OCI-LY3 (cell line): ENCODE measurements around the gene ITPKB.

ENCODE experiments used
- H2AFZ ChIP-seq: fragments of 200-600, 300-600 bp; shearing (Covaris generic); 2 replicates; pipeline ENCODE4 v1.6.0; 2014; ENCODE audit warnings: antibody characterized with exemption, low read depth, low read length
- H3K27ac ChIP-seq: fragments of 200-600, 300-600 bp; sonication (generic); 2 replicates; pipeline ENCODE4 v1.5.1; 2014; ENCODE audit warnings: mild to moderate bottlenecking, low read length, moderate library complexity, mixed read lengths
- H3K27me3 ChIP-seq: fragments of 200-600, 300-600 bp; sonication (generic); 2 replicates; pipeline ENCODE4 v1.6.1; 2014; ENCODE audit warnings: low read depth, low read length, mixed read lengths
- H3K36me3 ChIP-seq: fragments of 200-600, 300-600 bp; sonication (generic); replicated peaks from 2 replicates; pipeline ENCODE3; 2014; ENCODE audit warnings: low read depth, low read length, mixed read lengths
- H3K4me1 ChIP-seq: fragments of 300-600, 200-600 bp; sonication (generic); 2 replicates; pipeline ENCODE4 v1.6.1; 2014; ENCODE audit warnings: low read length, mixed read lengths
- H3K4me2 ChIP-seq: fragments of 200-600, 300-600 bp; sonication (generic); 2 replicates; pipeline ENCODE4 v1.6.1; 2014; ENCODE audit warnings: low read length, mixed read lengths
- H3K4me3 ChIP-seq: fragments of 300-600, 200-600 bp; sonication (generic); 2 replicates; pipeline ENCODE4 v1.5.1; 2014; ENCODE audit warnings: antibody characterized with exemption, mild to moderate bottlenecking, low read length, moderate library complexity
- H3K79me2 ChIP-seq: fragments of 300-600, 200-600 bp; shearing (Covaris generic); 2 replicates; pipeline ENCODE4 v1.6.1; 2014; ENCODE audit warnings: mild to moderate bottlenecking, low read length, mixed read lengths
- H3K9ac ChIP-seq: fragments of 300-600, 200-600 bp; shearing (Covaris generic); 2 replicates; pipeline ENCODE4 v1.6.0; 2014; ENCODE audit warnings: mild to moderate bottlenecking, low read length, moderate library complexity
- H3K9me3 ChIP-seq: fragments of 200-600, 300-600 bp; shearing (Covaris generic); 2 replicates; pipeline ENCODE4 v1.6.1; 2014; ENCODE audit warnings: low read length, mixed read lengths; ENCODE audit not compliant: insufficient read depth
- H4K20me1 ChIP-seq: fragments of 200-600, 300-600 bp; sonication (generic); 2 replicates; pipeline ENCODE4 v1.6.1; 2016; ENCODE audit warnings: low read length, mixed read lengths; ENCODE audit not compliant: insufficient read depth
- EZH2phosphoT487 ChIP-seq: fragments of 200-600 bp; shearing (Covaris generic); IDR thresholded peaks from 2 replicates; pipeline ENCODE4 v1.6.1; 2018; ENCODE audit warnings: antibody characterized with exemption, mixed run types, low read depth
- TF ChIP-seq, protein P1 (sequence below): fragments of 200-600, 300-600 bp; sonication (generic); IDR thresholded peaks from 2 replicates; pipeline ENCODE4 v1.5.1; 2014; ENCODE audit warnings: antibody characterized with exemption, low read length, low read depth

ITPKB gene

DNA sequence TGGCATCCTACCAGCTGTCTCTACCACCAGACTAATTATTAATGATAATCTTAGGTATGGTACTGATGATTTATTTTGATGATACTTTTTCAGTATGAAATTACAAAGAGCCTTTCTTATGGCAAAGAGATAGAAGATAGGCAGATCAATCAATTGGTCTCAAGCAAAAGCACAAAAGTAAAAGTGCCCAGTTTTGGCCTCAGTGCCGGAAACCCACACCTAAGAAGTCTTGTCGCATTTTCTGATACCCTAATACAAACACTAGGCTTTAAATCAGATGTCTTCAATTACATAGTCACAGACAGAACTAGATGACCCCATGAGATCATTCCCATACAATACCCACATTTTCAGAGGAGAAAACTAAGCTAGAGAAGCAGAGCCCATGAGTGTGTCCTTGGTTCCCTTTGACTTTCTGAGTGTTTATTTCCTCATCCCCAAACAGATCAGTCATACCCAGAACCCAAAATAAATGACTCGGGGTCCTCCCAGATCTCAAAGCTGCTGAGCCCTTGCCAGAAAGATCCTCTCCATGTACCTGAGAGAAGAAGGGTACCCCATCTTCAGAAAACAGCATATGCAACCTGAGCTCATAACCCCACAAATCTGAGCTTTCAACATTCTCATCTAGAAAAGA, 7.7 kb downstream of the ITPKB start:
- Histone ChIP-seq H4K20me1 (peaks cover 23% of the 10 kb centered on the region), H3K27ac (no peak overlapping the region), H3K4me2 (no peak overlapping the region), H3K36me3 (peaks cover 34% of the 10 kb centered on the region), H3K27me3 (no peaks in the 10 kb centered on the region), H3K9me3 (no peaks in the 10 kb centered on the region), H3K79me2 (peaks cover 10% of the 10 kb centered on the region), H2AFZ (no peak overlapping the region), H3K9ac (no peak overlapping the region), H3K4me1 (peaks cover 11% of the 10 kb centered on the region), H3K4me3 (no peak overlapping the region)
- TF ChIP-seq, protein P1, sequence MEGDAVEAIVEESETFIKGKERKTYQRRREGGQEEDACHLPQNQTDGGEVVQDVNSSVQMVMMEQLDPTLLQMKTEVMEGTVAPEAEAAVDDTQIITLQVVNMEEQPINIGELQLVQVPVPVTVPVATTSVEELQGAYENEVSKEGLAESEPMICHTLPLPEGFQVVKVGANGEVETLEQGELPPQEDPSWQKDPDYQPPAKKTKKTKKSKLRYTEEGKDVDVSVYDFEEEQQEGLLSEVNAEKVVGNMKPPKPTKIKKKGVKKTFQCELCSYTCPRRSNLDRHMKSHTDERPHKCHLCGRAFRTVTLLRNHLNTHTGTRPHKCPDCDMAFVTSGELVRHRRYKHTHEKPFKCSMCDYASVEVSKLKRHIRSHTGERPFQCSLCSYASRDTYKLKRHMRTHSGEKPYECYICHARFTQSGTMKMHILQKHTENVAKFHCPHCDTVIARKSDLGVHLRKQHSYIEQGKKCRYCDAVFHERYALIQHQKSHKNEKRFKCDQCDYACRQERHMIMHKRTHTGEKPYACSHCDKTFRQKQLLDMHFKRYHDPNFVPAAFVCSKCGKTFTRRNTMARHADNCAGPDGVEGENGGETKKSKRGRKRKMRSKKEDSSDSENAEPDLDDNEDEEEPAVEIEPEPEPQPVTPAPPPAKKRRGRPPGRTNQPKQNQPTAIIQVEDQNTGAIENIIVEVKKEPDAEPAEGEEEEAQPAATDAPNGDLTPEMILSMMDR = no peak
- TF ChIP-seq EZH2phosphoT487 = no peak

DNA sequence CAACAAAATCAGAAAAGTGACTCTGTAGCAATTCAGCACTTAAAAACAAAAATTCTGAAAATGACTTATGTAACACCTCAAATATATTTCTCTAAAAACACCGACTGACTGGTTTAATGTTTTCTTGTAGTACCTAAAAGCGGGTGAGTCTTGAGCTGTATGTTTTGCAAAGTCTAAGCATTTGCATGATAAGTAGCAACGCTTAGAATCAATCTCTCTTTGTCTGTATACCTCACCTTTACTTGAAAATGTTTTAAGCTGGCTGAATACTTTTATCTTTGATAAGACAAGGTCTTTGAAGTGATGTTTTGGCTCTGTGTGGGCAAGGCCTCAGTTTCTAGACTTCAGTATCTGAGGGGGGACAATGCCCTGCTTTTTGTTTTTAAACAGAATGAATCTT, 8.2 kb downstream of the ITPKB start:
- Histone ChIP-seq H3K27ac (no peak overlapping the region), H3K4me2 (no peak overlapping the region), H3K36me3 (peaks cover 33% of the 10 kb centered on the region), H3K79me2 (peaks cover 15% of the 10 kb centered on the region), H3K9me3 (no peaks in the 10 kb centered on the region), H3K9ac (no peak overlapping the region), H3K4me3 (no peak overlapping the region), H2AFZ (no peak overlapping the region), H3K27me3 (no peaks in the 10 kb centered on the region), H4K20me1 (peaks cover 27% of the 10 kb centered on the region), H3K4me1 (peaks cover 16% of the 10 kb centered on the region)
- TF ChIP-seq EZH2phosphoT487 = no peak
- TF ChIP-seq, protein P1 = no peak

DNA sequence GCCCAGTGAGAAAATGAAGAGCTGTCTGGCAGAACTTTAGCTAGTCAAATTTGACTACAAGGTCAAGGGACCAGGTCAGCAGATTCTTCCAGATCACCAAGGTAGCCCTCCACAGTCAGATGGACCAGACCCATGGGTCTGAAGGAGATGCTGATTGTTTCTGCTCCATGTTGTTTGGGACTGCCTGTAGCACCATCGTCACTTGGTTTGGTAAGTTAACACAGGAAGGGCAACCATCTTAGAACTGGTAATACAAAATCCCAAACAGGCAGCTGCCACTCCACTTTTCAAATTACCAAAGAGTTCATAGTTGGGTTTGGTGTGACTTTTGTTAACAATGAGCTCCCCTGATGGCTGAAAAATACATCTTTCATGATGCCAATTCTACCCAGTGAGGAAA, 9.0 kb downstream of the ITPKB start:
- Histone ChIP-seq H3K4me3 (no peak overlapping the region), H4K20me1 (peaks cover 35% of the 10 kb centered on the region), H3K79me2 (peaks cover 22% of the 10 kb centered on the region), H3K27me3 (no peaks in the 10 kb centered on the region), H3K4me1 (peaks cover 24% of the 10 kb centered on the region), H3K36me3 (peaks cover 33% of the 10 kb centered on the region), H3K4me2 (no peak overlapping the region), H2AFZ (no peak overlapping the region), H3K27ac (no peak overlapping the region), H3K9me3 (no peaks in the 10 kb centered on the region), H3K9ac (no peak overlapping the region)
- TF ChIP-seq EZH2phosphoT487 = no peak
- TF ChIP-seq, protein P1 = no peak

DNA sequence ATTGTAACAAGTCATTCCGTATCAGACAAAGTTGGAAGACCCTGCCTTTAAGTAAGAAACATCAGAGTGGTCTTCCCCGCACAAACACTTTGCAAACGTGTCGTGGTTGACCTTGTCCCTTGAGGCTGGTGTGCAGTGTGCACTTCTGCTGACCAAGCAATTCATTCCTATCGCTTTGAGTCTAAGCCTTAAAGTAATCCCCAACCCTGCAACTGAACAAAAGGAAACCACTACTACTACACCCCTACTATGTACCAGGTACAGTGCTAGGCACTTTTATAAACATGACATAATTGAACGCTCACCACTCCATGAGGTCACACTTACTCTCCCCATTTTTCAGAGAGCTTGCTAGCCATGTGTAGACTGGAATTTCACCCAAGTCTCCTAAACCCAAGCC, 10.6 kb downstream of the ITPKB start:
- no peaks in the 10 kb centered on the region for H3K9me3 ChIP-seq
- no peak overlapping the region for H3K27ac ChIP-seq
- H3K4me1 ChIP-seq = peaks cover 40% of the 10 kb centered on the region
- no peak overlapping the region for H2AFZ ChIP-seq
- H3K4me2 ChIP-seq = no peak overlapping the region
- no peaks in the 10 kb centered on the region for H3K27me3 ChIP-seq
- no peak overlapping the region for H3K4me3 ChIP-seq
- H3K9ac ChIP-seq = no peak overlapping the region
- peaks cover 39% of the 10 kb centered on the region for H4K20me1 ChIP-seq
- H3K79me2 ChIP-seq = peaks cover 31% of the 10 kb centered on the region
- no peak for TF ChIP-seq EZH2phosphoT487
- TF ChIP-seq, protein P1 = no peak
- peaks cover 23% of the 10 kb centered on the region for H3K36me3 ChIP-seq
